SU-DHL-6 (cell line): ENCODE data around the gene CCNY.

Experiments used
- H2AFZ ChIP-seq: fragments of 200-600 bp; sonication (generic); 2 replicates; pipeline ENCODE4 v1.6.1; 2014; ENCODE audit warnings: low read depth, mild to moderate bottlenecking, moderate library complexity, mixed read lengths, antibody characterized with exemption, low read length; ENCODE audit not compliant: severe bottlenecking
- H3F3A ChIP-seq: fragments of 200-600 bp; shearing (Covaris generic); 2 replicates; pipeline ENCODE4 v1.6.0; 2016; ENCODE audit warnings: antibody characterized with exemption, mild to moderate bottlenecking; ENCODE audit not compliant: insufficient read depth
- H3K27ac ChIP-seq: fragments of 200-600 bp; sonication (generic); 2 replicates; pipeline ENCODE4 v1.5.1; 2016; ENCODE audit warnings: low read depth, mild to moderate bottlenecking, low read length, moderate library complexity, mixed read lengths
- H3K27me3 ChIP-seq: fragments of 200-600 bp; sonication (generic), shearing (Covaris generic); 2 replicates; pipeline ENCODE4 v1.6.0; 2014; ENCODE audit warnings: mild to moderate bottlenecking, low read length
- H3K36me3 ChIP-seq: fragments of 200-600 bp; sonication (generic); 2 replicates; pipeline ENCODE4 v1.6.1; 2014; ENCODE audit warnings: mild to moderate bottlenecking, low read length, mixed read lengths
- H3K4me2 ChIP-seq: fragments of 300-600, 200-600 bp; shearing (Covaris generic), sonication (generic); 2 replicates; pipeline ENCODE4 v1.6.0; 2014; ENCODE audit warnings: low read length, low read depth, mild to moderate bottlenecking; ENCODE audit not compliant: poor library complexity, severe bottlenecking
- H3K4me3 ChIP-seq: fragments of 200-600 bp; sonication (generic); 2 replicates; pipeline ENCODE4 v1.5.1; 2014; ENCODE audit warnings: antibody characterized with exemption, low read length, mild to moderate bottlenecking, mixed read lengths; ENCODE audit not compliant: insufficient read depth, poor library complexity, severe bottlenecking
- H3K79me2 ChIP-seq: fragments of 200-600 bp; sonication (generic); 2 replicates; pipeline ENCODE4 v1.6.1; 2014; ENCODE audit warnings: mild to moderate bottlenecking, low read length, moderate library complexity; ENCODE audit not compliant: insufficient read depth
- H3K9ac ChIP-seq: fragments of 200-600 bp; sonication (generic); 2 replicates; pipeline ENCODE4 v1.7.0; 2014; ENCODE audit warnings: mild to moderate bottlenecking, low read length
- H3K9me2 ChIP-seq: fragments of 200-600 bp; sonication (generic); replicated peaks from 2 replicates; pipeline ENCODE4 v1.6.1; 2014; ENCODE audit warnings: low read length; ENCODE audit not compliant: insufficient read depth
- H3K9me3 ChIP-seq: fragments of 200-600 bp; sonication (generic); 2 replicates; pipeline ENCODE4 v1.6.1; 2014; ENCODE audit warnings: low read length, mixed read lengths; ENCODE audit not compliant: insufficient read depth
- H4K20me1 ChIP-seq: fragments of 200-600 bp; sonication (generic); 2 replicates; pipeline ENCODE4 v1.6.1; 2014; ENCODE audit warnings: low read depth, mild to moderate bottlenecking, antibody characterized with exemption, low read length, moderate library complexity, mixed read lengths
- EZH2phosphoT487 ChIP-seq: fragments of 200-600 bp; sonication (generic), shearing (Covaris generic); conservative IDR thresholded peaks from 2 replicates; pipeline ENCODE4 v1.6.1; 2018; ENCODE audit warnings: mild to moderate bottlenecking, antibody characterized with exemption, low read length, moderate library complexity, mixed read lengths
- TF ChIP-seq, protein P1 (sequence below): fragments of 200-600 bp; sonication (generic); IDR thresholded peaks from one replicate; pipeline ENCODE4 v1.5.1; 2017; ENCODE audit warnings: antibody characterized with exemption, mild to moderate bottlenecking, low read length, moderate library complexity; ENCODE audit not compliant: insufficient read depth, poor library complexity, severe bottlenecking

The CCNY gene

DNA sequence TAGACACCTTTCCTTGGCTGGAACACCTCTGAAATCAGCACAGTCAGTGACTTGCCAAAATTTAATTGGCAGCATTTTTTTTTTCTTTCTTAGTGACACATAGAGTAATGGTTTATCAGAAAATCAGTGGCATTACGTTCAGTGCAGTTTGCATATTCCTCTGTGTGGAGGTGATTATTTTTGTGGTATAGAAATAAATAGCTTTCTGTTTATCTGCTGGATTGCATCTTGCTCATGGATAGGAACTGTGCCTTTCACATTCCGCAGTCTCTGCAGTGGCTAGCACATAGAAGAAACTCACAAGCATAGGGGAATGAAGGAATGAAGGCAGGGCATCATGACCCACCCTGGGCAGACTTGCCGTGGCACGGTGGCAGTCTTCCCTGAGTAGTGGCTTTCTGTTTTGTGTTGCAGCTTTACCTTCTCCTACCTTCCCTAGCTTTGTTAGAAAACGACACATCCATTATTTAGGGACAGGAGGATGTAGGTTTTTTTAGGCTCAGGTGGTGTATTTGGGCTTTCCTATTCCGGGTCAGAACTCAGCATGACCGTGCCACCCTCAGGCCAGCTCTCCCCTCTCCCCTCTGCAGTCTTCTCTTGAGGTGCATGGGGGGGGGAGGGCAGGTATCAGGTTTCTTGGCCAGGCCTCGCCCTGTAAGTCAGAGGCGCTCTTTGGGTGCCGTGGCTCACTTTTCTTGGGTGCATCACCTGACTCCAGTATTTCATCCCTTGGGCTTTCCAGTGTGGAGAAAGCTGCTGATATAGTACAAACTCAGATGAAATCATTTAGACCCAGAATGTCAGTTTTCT lies 156.3 kb downstream of the CCNY start:
- no peak overlapping the region for H3K9ac ChIP-seq
- H3K27ac ChIP-seq: no peak overlapping the region
- no peak overlapping the region for H3K4me2 ChIP-seq
- no peak for TF ChIP-seq EZH2phosphoT487
- no peaks in the 10 kb centered on the region for H3K79me2 ChIP-seq
- H4K20me1 ChIP-seq: no peaks in the 10 kb centered on the region
- H3K27me3 ChIP-seq: no peaks in the 10 kb centered on the region
- H3F3A ChIP-seq: no peaks in the 10 kb centered on the region
- no peaks in the 10 kb centered on the region for H3K9me2 ChIP-seq
- no peaks in the 10 kb centered on the region for H3K9me3 ChIP-seq
- H3K36me3 ChIP-seq: no peaks in the 10 kb centered on the region
- no peak overlapping the region for H3K4me3 ChIP-seq
- H2AFZ ChIP-seq: no peak overlapping the region

DNA sequence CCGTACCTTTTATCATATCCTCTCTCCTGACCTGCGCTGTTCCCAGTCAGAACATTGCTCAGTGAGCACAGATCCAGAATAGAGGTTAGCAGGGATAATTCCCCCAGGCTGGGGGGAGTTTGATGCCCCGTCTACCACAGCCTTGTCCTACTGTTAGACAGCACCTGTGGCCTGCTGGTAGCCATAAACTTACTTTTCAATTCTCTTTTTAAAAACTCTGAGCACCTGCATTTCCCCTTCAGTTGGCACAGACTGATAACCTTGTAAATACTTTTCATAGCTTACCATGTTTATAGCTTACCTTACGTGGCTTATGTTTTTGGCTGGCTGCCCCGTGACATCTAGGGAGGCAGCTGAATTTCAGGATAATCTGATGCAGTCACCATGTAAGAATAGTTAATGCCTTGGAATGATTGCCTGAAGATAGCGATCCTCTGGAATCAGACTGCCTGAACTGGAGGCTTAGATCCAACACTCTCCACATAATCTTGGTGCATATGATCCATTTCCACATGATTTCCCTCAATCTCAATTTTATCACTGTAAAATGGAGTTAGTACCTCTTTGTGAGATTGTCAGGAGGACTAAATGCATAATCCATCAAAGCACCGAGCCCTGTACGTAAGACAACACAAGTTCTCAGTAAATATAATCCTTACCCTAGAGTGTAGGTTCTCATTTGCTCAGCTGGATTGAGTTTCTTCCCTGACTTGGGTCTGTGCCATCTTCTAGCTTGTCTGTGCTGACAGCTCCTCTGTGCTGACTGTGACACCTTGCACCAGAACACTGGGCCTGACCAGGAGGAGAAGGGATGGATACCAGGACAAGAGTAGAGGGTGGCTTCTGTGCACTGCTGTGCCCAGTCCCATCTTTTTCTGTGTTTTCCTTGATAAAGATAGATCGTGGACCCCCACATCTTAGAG lies 157.1 kb downstream of the CCNY start:
- Histone ChIP-seq H3K9ac (no peak overlapping the region), H3K36me3 (no peaks in the 10 kb centered on the region), H3K4me2 (no peak overlapping the region), H4K20me1 (no peaks in the 10 kb centered on the region), H3F3A (no peaks in the 10 kb centered on the region), H3K9me2 (no peaks in the 10 kb centered on the region), H3K9me3 (no peaks in the 10 kb centered on the region), H3K79me2 (no peaks in the 10 kb centered on the region), H2AFZ (no peak overlapping the region), H3K27ac (no peak overlapping the region), H3K4me3 (no peak overlapping the region), H3K27me3 (no peaks in the 10 kb centered on the region)
- no peak for TF ChIP-seq EZH2phosphoT487
- TF ChIP-seq, protein P1, sequence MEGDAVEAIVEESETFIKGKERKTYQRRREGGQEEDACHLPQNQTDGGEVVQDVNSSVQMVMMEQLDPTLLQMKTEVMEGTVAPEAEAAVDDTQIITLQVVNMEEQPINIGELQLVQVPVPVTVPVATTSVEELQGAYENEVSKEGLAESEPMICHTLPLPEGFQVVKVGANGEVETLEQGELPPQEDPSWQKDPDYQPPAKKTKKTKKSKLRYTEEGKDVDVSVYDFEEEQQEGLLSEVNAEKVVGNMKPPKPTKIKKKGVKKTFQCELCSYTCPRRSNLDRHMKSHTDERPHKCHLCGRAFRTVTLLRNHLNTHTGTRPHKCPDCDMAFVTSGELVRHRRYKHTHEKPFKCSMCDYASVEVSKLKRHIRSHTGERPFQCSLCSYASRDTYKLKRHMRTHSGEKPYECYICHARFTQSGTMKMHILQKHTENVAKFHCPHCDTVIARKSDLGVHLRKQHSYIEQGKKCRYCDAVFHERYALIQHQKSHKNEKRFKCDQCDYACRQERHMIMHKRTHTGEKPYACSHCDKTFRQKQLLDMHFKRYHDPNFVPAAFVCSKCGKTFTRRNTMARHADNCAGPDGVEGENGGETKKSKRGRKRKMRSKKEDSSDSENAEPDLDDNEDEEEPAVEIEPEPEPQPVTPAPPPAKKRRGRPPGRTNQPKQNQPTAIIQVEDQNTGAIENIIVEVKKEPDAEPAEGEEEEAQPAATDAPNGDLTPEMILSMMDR: no peak

DNA sequence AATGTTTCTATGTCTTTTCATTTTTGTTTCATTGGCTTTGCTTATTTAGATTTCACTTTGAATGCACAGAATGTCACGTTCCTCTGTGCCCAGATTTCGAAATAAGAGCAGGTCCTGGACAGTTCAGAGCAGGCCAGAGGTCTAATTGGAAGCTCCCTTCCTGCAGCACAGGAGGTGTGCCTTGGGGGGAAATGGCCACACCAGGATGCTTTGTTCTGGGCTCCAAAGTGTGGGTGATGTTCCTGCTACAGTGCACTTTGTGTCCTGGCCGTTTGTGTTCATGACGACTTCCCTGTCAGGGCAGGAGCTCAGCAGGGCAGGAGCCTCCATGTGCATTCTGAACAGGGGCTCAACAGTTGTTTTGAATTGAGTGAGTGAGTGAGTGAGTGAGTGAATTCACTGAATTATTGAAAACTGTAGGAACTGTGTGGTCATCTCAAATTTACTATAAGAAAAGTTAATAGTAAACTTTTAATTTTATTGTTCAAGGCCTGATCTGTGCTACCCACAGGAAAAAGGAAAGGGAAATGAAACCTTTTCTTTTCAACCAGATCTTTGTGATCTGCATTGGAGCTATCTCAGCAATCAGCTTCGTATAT lies 159.3 kb downstream of the CCNY start:
- Histone ChIP-seq H3K4me2 (peak overlapping the region; percentile 46), H2AFZ (no peak overlapping the region), H3K9ac (peak overlapping the region; percentile 18; the same call in 1 of the 2 replicates), H3K79me2 (no peaks in the 10 kb centered on the region), H3K9me3 (no peaks in the 10 kb centered on the region), H3K27ac (no peak overlapping the region), H3K9me2 (no peaks in the 10 kb centered on the region), H3K27me3 (no peaks in the 10 kb centered on the region), H4K20me1 (no peaks in the 10 kb centered on the region), H3K36me3 (no peaks in the 10 kb centered on the region), H3F3A (no peaks in the 10 kb centered on the region), H3K4me3 (no peak overlapping the region)
- TF ChIP-seq, protein P1: no peak
- no peak for TF ChIP-seq EZH2phosphoT487
